Stimulated activated CD4-positive, alpha-beta T cell treated with anti-CD3 and anti-CD28 coated beads, Interleukin-2, amount 100 ng/mL, for 48 hours (primary cell): Measurements from ENCODE around the gene DISC1.
A peak's percentile ranks its signal among the peaks of the same experiment; 100 is the strongest.
"Not testable (repeated sequence)": the region's sequence is repeated elsewhere in the genome, so short reads cannot be mapped to it uniquely, and the experiment has no call there.

Experiments
- DNase-seq, 2 donors: peaks; one replicate each; pipeline ENCODE4 v3.0.0-alpha.2; 2020

Gene DISC1

GRCh38 chr1:231626535-231626950 lies at the start of gene DISC1:
DISC1 (plus strand) TSS chr1:231626790; CDS start chr1:231626868, 78 bp downstream.
- peak in 1 of 2 donors; percentile 53 for DNase-seq

- DNase-seq: no peak
Observed at GRCh38 chr1:231576804-231577718, 49.5 kb upstream of the DISC1 start.

GRCh38 chr1:231580874-231581273 lies 45.7 kb upstream of the DISC1 start:
- DNase-seq: no peak

GRCh38 chr1:231581859-231582258 lies 44.7 kb upstream of the DISC1 start:
- DNase-seq: no peak

GRCh38 chr1:231583376-231583775 lies 43.2 kb upstream of the DISC1 start:
- no peak for DNase-seq

GRCh38 chr1:231584117-231584516 lies 42.5 kb upstream of the DISC1 start:
- no peak for DNase-seq

GRCh38 chr1:231584921-231585320 lies 41.7 kb upstream of the DISC1 start:
- DNase-seq: no peak

- DNase-seq: peak in 1 of 2 donors; percentile 18
Observed at GRCh38 chr1:231590453-231591198, 36.0 kb upstream of the DISC1 start.

GRCh38 chr1:231591466-231591865 lies 35.1 kb upstream of the DISC1 start:
- DNase-seq: no peak

GRCh38 chr1:231592809-231593208 lies 33.8 kb upstream of the DISC1 start:
- no peak for DNase-seq

- not testable (repeated sequence) for DNase-seq
Observed at GRCh38 chr1:231593264-231593663, 33.3 kb upstream of the DISC1 start.

GRCh38 chr1:231594123-231594522 lies 32.5 kb upstream of the DISC1 start:
- DNase-seq: no peak

GRCh38 chr1:231594749-231595148 lies 31.8 kb upstream of the DISC1 start:
- no peak for DNase-seq

GRCh38 chr1:231596337-231596791 lies 30.2 kb upstream of the DISC1 start:
- no peak for DNase-seq

GRCh38 chr1:231597971-231598370 lies 28.6 kb upstream of the DISC1 start:
- no peak for DNase-seq

GRCh38 chr1:231600458-231600976 lies 26.1 kb upstream of the DISC1 start:
- no peak for DNase-seq

- no peak for DNase-seq
Observed at GRCh38 chr1:231601824-231602672, 24.5 kb upstream of the DISC1 start.

GRCh38 chr1:231602673-231602984 lies 24.0 kb upstream of the DISC1 start:
- DNase-seq: no peak

GRCh38 chr1:231603598-231604275 lies 22.9 kb upstream of the DISC1 start:
- DNase-seq: peak in 1 of 2 donors; percentile 28

GRCh38 chr1:231604276-231604621 lies 22.3 kb upstream of the DISC1 start:
- DNase-seq: no peak

GRCh38 chr1:231605149-231606100 lies 21.2 kb upstream of the DISC1 start:
- no peak for DNase-seq
